ENCODE measurements around the gene CCT5.

- TF ChIP-seq POLR2A (IDR thresholded peaks at IDR 0.05; ENCODE audit: low read depth, low read length) (no peak), SP1 (IDR thresholded peaks at IDR 0.05; ENCODE audit: low read depth, low read length) (no peak), SIX5 (IDR thresholded peaks at IDR 0.05; ENCODE audit: low read depth, low read length, severe bottlenecking) (no peak), RFX5 (IDR thresholded peaks at IDR 0.05; ENCODE audit: low read depth, low read length) (no peak), KLF5 (IDR thresholded peaks at IDR 0.05; ENCODE audit: partially characterized antibody) (no peak)
Observed at GRCh38 chr5:10266137-10266536, 16.1 kb downstream of the CCT5 start.

Data from GM12878 (cell line).